Glutamatergic neuron (in vitro differentiated cells): Measurements from ENCODE around the gene CLEC10A. TPM values are rescaled to one million over a fixed set of nuclear protein-coding genes. Genes with fewer than 3 reads are reported as not detected.
"Not testable (repeated sequence)": the region's sequence is repeated elsewhere in the genome, so short reads cannot be mapped to it uniquely, and the experiment has no call there.

ENCODE experiments used
- DNase-seq: peaks from one replicate; pipeline ENCODE4 v3.0.0; 2022
- H3K27ac Mint-ChIP-seq: one replicate; pipeline ENCODE4 v1.8.0; 2020; ENCODE audit warnings: mild to moderate bottlenecking, mixed read lengths, inconsistent platforms; ENCODE audit not compliant: unreplicated experiment
- H3K27me3 Mint-ChIP-seq: one replicate; pipeline ENCODE4 v1.8.0; 2020; ENCODE audit warnings: mild to moderate bottlenecking, moderate library complexity, mixed read lengths, inconsistent platforms; ENCODE audit not compliant: unreplicated experiment
- H3K36me3 Mint-ChIP-seq: one replicate; pipeline ENCODE4 v1.8.0; 2020; ENCODE audit warnings: mild to moderate bottlenecking, mixed read lengths, inconsistent platforms; ENCODE audit not compliant: unreplicated experiment
- H3K4me1 Mint-ChIP-seq: one replicate; pipeline ENCODE4 v1.8.0; 2020; ENCODE audit warnings: mild to moderate bottlenecking, low read depth, mixed read lengths, inconsistent platforms; ENCODE audit not compliant: unreplicated experiment
- H3K4me3 Mint-ChIP-seq: one replicate; pipeline ENCODE4 v1.8.0; 2020; ENCODE audit warnings: mild to moderate bottlenecking, mixed read lengths, inconsistent platforms; ENCODE audit not compliant: unreplicated experiment
- H3K9me3 Mint-ChIP-seq: one replicate; pipeline ENCODE4 v1.8.0; 2020; ENCODE audit warnings: mild to moderate bottlenecking, moderate library complexity, mixed read lengths, inconsistent platforms; ENCODE audit not compliant: unreplicated experiment
- total RNA-seq: library from RNA; stranded (reverse); fragmentation: NEBNext Ultra II Directional; extraction: Animal tissue kit (Norgen Biotek cat#: 25700); gene quantifications from one replicate; pipeline ENCODE4 v1.2.1, GENCODE V29; 2021; ENCODE audit not compliant: unreplicated experiment
- TF ChIP-seq, protein P1 (sequence below): fragments of 200-600 bp; sonication (generic); IDR thresholded peaks from one replicate; pipeline ENCODE4 v1.5.0; 2021; ENCODE audit not compliant: partially characterized antibody, unreplicated experiment

CLEC10A gene
- total RNA-seq, 1 donor from 2014 or later: not detected

DNA sequence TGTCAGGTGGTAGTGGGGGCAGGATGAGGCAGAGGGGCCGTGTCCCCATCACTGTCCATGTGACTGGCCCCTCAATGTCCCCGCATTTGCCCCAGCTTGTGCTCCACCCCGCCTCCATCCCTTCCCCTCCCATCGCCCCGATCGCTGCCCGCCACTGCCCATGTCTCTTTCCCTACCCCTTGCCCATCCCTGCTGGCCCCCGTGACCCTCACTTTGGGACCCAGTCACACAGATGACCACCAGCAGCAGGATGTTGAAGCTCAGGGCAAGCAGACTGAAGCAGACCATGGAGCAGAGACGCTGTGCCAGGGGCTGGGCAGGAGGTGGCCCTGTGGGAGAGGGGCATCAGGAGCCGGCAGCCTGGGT lies 28.5 kb upstream of the CLEC10A start:
- Mint-ChIP-seq H3K4me3 (no peak overlapping the region), H3K27me3 (peaks cover 2% of the 10 kb centered on the region), H3K27ac (no peak overlapping the region), H3K4me1 (peaks cover 8% of the 10 kb centered on the region), H3K9me3 (peaks cover 5% of the 10 kb centered on the region), H3K36me3 (no peaks in the 10 kb centered on the region)
- TF ChIP-seq, protein P1, sequence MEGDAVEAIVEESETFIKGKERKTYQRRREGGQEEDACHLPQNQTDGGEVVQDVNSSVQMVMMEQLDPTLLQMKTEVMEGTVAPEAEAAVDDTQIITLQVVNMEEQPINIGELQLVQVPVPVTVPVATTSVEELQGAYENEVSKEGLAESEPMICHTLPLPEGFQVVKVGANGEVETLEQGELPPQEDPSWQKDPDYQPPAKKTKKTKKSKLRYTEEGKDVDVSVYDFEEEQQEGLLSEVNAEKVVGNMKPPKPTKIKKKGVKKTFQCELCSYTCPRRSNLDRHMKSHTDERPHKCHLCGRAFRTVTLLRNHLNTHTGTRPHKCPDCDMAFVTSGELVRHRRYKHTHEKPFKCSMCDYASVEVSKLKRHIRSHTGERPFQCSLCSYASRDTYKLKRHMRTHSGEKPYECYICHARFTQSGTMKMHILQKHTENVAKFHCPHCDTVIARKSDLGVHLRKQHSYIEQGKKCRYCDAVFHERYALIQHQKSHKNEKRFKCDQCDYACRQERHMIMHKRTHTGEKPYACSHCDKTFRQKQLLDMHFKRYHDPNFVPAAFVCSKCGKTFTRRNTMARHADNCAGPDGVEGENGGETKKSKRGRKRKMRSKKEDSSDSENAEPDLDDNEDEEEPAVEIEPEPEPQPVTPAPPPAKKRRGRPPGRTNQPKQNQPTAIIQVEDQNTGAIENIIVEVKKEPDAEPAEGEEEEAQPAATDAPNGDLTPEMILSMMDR: no peak
- DNase-seq: no peak

DNA sequence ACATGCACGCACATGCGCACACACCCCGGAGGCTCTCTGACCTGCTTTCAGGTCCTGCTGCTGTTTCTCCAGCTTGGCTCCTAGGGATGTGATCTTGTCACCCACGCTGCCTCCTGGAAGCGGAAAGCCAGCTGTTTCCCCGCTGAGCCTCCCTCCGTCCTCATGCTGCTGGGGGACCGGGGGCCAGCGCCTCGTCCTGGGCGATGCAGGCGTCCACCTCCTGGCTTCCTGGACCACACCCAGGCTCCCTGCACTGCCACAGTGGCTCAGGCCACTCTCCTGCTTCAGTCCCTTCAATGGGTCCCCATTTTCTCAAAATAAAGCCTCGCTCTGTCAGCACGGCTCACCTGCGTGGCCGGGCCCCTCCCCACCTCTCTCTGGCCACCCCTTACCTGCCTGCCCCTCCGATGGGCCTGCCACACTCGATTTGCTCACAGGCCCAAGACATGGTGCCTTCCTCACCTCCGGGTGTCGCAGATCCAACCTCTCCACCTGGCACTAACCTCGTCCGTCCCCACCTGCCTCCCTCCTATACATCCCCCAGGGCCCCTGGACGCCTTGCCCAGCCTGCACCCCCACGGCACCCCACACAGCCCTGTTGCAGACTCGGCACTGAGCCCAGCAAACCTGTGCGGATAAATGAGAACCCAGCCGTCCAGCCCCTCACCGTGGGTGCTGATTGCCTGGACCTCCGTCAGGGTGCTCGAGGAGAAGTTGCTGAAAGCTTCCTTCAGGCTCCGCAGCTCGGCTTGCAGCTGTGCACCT lies 27.9 kb upstream of the CLEC10A start:
- H3K4me3 Mint-ChIP-seq: peak overlapping the region; percentile 9
- peaks cover 12% of the 10 kb centered on the region for H3K4me1 Mint-ChIP-seq
- TF ChIP-seq, protein P1: no peak
- DNase-seq: no peak
- H3K27me3 Mint-ChIP-seq: peaks cover 4% of the 10 kb centered on the region
- peaks cover 4% of the 10 kb centered on the region for H3K36me3 Mint-ChIP-seq
- H3K9me3 Mint-ChIP-seq: peaks cover 7% of the 10 kb centered on the region
- no peak overlapping the region for H3K27ac Mint-ChIP-seq

DNA sequence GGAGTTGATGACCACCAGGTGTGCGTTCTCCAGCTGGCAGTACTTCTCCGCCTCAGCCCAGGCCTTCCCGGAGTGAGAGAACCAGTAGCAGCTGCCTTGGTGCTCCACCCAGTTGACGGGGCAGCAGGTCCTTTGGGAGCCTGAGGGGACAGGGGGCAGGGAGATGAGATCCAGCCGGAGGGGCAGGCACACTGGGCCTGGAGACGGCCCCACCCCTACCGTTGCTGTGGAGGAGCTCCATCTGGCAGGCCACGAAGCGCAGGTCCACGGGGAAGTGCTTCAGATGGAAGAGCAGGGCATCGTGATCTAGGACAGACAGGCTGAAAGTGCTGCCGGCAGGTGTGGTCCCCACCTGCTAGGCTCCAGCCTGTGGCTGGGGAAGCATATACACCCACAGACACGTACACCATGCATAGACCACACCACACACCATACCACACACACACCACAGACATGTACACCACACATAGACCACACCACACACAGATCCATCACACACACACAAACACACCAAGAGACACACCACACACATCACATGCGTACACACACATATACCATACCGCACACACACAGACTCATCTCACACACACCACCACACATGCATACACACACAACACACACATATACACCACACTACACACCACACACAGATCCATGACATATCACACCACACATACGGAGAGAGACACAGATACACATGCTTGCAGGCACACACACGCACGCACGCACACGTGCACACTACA lies 27.1 kb upstream of the CLEC10A start:
- Mint-ChIP-seq H3K27ac (peak overlapping the region; percentile 31), H3K9me3 (peaks cover 8% of the 10 kb centered on the region), H3K36me3 (peaks cover 4% of the 10 kb centered on the region), H3K4me1 (peaks cover 12% of the 10 kb centered on the region), H3K27me3 (peaks cover 10% of the 10 kb centered on the region), H3K4me3 (peak overlapping the region; percentile 9)
- TF ChIP-seq, protein P1: no peak
- DNase-seq: peak; percentile 58

DNA sequence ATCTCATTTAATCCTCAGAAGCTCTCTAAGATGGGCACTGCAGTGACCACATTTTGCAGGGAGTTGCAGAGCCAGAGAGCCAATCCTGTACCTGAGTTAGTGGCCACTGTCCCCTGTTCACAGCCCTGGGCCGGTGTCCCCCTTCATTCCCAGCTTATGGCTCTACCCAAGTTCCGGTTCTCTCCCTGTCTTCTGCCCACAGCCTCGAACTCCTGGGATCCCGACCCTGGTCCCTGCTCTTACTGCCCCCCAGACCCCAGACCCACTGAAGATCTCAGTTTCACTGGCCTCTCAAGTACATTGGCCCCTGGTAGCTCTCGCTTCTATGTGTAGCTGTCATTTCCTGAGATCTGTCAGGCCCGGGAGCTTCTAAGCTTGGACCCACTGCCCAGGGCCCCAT lies 22.4 kb upstream of the CLEC10A start:
- Mint-ChIP-seq H3K9me3 (peaks cover 5% of the 10 kb centered on the region), H3K4me1 (peaks cover 15% of the 10 kb centered on the region), H3K27ac (no peak overlapping the region), H3K4me3 (peak overlapping the region; percentile 23), H3K27me3 (peaks cover 12% of the 10 kb centered on the region), H3K36me3 (peaks cover 9% of the 10 kb centered on the region)
- TF ChIP-seq, protein P1: no peak
- DNase-seq: no peak

DNA sequence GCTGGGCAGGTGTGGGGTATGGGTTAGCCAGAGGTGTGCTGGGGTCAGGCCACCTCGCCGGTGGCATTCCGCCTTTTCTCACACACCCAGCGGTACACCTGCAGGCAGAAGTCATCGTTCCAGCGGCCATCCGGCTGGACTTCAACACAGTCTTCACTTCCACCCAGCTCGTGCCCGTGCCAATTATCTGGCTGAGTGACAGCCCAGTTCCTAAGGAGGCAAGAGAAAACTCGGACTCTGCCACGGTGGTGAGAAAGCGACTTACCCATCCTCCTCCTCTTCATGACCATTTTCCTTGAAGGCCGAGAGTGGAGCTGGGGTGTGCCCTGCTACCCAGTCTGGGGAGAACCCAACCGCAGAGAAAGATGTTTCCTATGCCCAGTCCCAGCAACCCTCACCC lies 21.5 kb upstream of the CLEC10A start:
- Mint-ChIP-seq H3K27me3 (peaks cover 12% of the 10 kb centered on the region), H3K36me3 (peaks cover 9% of the 10 kb centered on the region), H3K4me3 (peak overlapping the region; percentile 71), H3K9me3 (peaks cover 5% of the 10 kb centered on the region), H3K27ac (no peak overlapping the region), H3K4me1 (peaks cover 10% of the 10 kb centered on the region)
- no peak for DNase-seq
- TF ChIP-seq, protein P1: no peak

DNA sequence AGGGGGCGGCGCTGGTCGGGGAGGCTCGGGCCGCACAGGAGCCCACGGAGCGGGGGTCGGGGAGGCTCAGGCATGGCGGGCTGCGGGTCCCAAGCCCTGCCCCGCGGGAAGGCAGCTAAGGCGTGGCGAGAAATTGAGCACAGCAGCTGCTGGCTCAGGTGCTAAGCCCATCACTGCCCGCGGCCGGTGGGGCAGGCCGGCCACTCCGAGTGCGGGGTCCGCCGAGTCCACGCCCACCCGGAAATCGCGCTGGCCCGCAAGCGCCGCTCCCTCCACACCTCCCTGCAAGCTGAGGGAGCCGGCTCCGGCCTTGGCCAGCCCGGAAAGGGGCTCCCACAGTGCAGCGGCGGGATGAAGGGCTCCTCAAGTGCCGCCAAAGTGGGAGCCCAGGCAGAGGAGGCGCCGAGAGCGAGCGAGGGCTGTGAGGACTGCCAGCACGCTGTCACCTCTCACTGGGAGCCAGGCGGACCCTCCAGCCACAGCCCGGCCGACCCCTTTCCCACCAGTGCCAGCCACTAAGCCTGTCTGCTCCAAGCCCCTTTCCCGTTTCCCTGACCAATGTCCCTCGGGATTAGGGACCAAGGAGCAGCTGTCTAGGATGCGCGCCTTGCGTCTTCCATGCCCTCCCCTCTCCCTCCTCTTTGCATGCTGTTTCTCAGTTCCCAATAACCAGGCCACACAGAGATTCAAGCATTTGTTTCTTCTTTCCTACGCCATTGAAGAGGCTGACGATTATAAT lies 20.8 kb upstream of the CLEC10A start:
- Mint-ChIP-seq H3K27me3 (peaks cover 12% of the 10 kb centered on the region), H3K4me3 (peak overlapping the region; percentile 71)
- not testable (repeated sequence) for H3K9me3 Mint-ChIP-seq, H3K36me3 Mint-ChIP-seq, H3K27ac Mint-ChIP-seq, H3K4me1 Mint-ChIP-seq
- peak; percentile 35 for DNase-seq
